Neural progenitor cell (in vitro differentiated cells): ENCODE measurements around the gene CD4. TPM values are rescaled to one million over a fixed set of nuclear protein-coding genes. Genes with fewer than 3 reads are reported as not detected.

Experiments
- DNase-seq: peaks from one replicate; pipeline ENCODE4 v3.0.0-alpha.2; 2016; ENCODE audit warnings: low spot score
- H2AFZ ChIP-seq: fragments of 200-600 bp; sonication (generic); replicated peaks from 2 replicates; pipeline ENCODE4 v1.6.1; 2016; ENCODE audit warnings: antibody characterized with exemption
- H3F3A ChIP-seq: fragments of 200-600 bp; sonication (generic); 2 replicates; pipeline ENCODE4 v1.6.1; 2016; ENCODE audit warnings: antibody characterized with exemption, low read depth
- H3K27ac ChIP-seq: fragments of 200-600 bp; sonication (generic); 2 replicates; pipeline ENCODE4 v1.5.1; 2016; ENCODE audit warnings: mild to moderate bottlenecking
- H3K27me3 ChIP-seq: fragments of 200-600 bp; sonication (generic); 2 replicates; pipeline ENCODE4 v1.6.1; 2016; ENCODE audit warnings: mild to moderate bottlenecking, moderate library complexity
- H3K36me3 ChIP-seq: fragments of 200-600 bp; sonication (generic); 2 replicates; pipeline ENCODE4 v1.5.1; 2016
- H3K4me1 ChIP-seq: fragments of 200-600 bp; sonication (generic); 2 replicates; pipeline ENCODE4 v1.6.1; 2016; ENCODE audit warnings: mixed run types
- H3K4me2 ChIP-seq: fragments of 200-600 bp; sonication (generic); 2 replicates; pipeline ENCODE4 v1.6.1; 2016
- H3K4me3 ChIP-seq: fragments of 200-600 bp; sonication (generic); 2 replicates; pipeline ENCODE4 v1.5.1; 2016
- H3K79me2 ChIP-seq: fragments of 200-600 bp; sonication (generic); 2 replicates; pipeline ENCODE4 v1.6.1; 2016; ENCODE audit warnings: low read depth
- H3K9ac ChIP-seq: fragments of 200-600 bp; sonication (generic); 2 replicates; pipeline ENCODE4 v1.6.1; 2016
- H3K9me3 ChIP-seq: fragments of 200-600 bp; sonication (generic); 2 replicates; pipeline ENCODE4 v1.5.1; 2016; ENCODE audit warnings: low read depth
- H4K20me1 ChIP-seq: fragments of 200-600 bp; sonication (generic); 2 replicates; pipeline ENCODE4 v1.6.1; 2016; ENCODE audit warnings: low read depth
- H3K27ac Mint-ChIP-seq: 3 replicates; pipeline ENCODE4 v1.8.0; 2021; ENCODE audit warnings: mixed read lengths
- H3K27me3 Mint-ChIP-seq: 2 replicates; pipeline ENCODE4 v1.8.0; 2022; ENCODE audit warnings: low read depth, mild to moderate bottlenecking, inconsistent platforms, moderate library complexity, mixed read lengths; ENCODE audit not compliant: insufficient read depth
- H3K36me3 Mint-ChIP-seq: 3 replicates; pipeline ENCODE4 v1.8.0; 2021; ENCODE audit warnings: mixed read lengths
- H3K4me1 Mint-ChIP-seq: 3 replicates; pipeline ENCODE4 v1.8.0; 2021; ENCODE audit warnings: mixed read lengths
- H3K4me3 Mint-ChIP-seq: 3 replicates; pipeline ENCODE4 v1.8.0; 2021; ENCODE audit warnings: mild to moderate bottlenecking, moderate library complexity, mixed read lengths
- H3K9me3 Mint-ChIP-seq: 3 replicates; pipeline ENCODE4 v1.8.0; 2020; ENCODE audit warnings: mixed read lengths
- CTCF ChIP-seq: fragments of 200-600 bp; sonication (generic); IDR thresholded peaks from 2 replicates; pipeline ENCODE4 v1.5.1; 2017; ENCODE audit warnings: antibody characterized with exemption, mild to moderate bottlenecking
- EZH2 ChIP-seq: fragments of 200-600 bp; sonication (generic); IDR thresholded peaks from 2 replicates; pipeline ENCODE4 v1.6.1; 2017; ENCODE audit warnings: antibody characterized with exemption, mild to moderate bottlenecking, moderate library complexity
- EZH2phosphoT487 ChIP-seq: fragments of 200-600 bp; sonication (generic); IDR thresholded peaks from 2 replicates; pipeline ENCODE4 v1.6.1; 2017; ENCODE audit warnings: antibody characterized with exemption
- total RNA-seq: library from RNA; depleted of rRNA; stranded (reverse); fragments of >200 nt; gene quantifications from 2 replicates; pipeline ENCODE4 v1.2.3, GENCODE V29; 2015; ENCODE audit warnings: low replicate concordance

Gene CD4
- total RNA-seq, 1 donor from 2014 or later = 2.5 TPM

GRCh38 chr12:6786416-6787094 lies 2.8 kb upstream of the CD4 start:
- H3K4me3 Mint-ChIP-seq = no peak overlapping the region
- peaks cover 30% of the 10 kb centered on the region for H3K4me1 ChIP-seq
- H3K4me3 ChIP-seq = no peak overlapping the region
- H3K27me3 Mint-ChIP-seq = peaks cover 2% of the 10 kb centered on the region
- H3K4me1 Mint-ChIP-seq = peaks cover 32% of the 10 kb centered on the region
- H3K9me3 ChIP-seq = no peaks in the 10 kb centered on the region
- no peaks in the 10 kb centered on the region for H4K20me1 ChIP-seq
- no peak overlapping the region for H3K27ac ChIP-seq
- no peak for TF ChIP-seq CTCF
- peak overlapping the region; percentile 90 for H3K27ac Mint-ChIP-seq
- no peaks in the 10 kb centered on the region for H3K36me3 ChIP-seq
- no peaks in the 10 kb centered on the region for H3K27me3 ChIP-seq
- no peaks in the 10 kb centered on the region for H3K79me2 ChIP-seq
- peak overlapping the region; percentile 60 for H3K4me2 ChIP-seq
- peaks cover 15% of the 10 kb centered on the region for H3F3A ChIP-seq
- H2AFZ ChIP-seq = peak overlapping the region; percentile 92
- DNase-seq = peak; percentile 46
- H3K9me3 Mint-ChIP-seq = no peaks in the 10 kb centered on the region
- H3K9ac ChIP-seq = no peak overlapping the region
- H3K36me3 Mint-ChIP-seq = no peaks in the 10 kb centered on the region

GRCh38 chr12:6787309-6787708 lies 2.0 kb upstream of the CD4 start:
- H3K27ac Mint-ChIP-seq = no peak overlapping the region
- Histone ChIP-seq H2AFZ (no peak overlapping the region), H3K9ac (no peak overlapping the region), H3K27ac (no peak overlapping the region), H3K4me3 (no peak overlapping the region), H3K4me2 (peak overlapping the region; percentile 60), H4K20me1 (no peaks in the 10 kb centered on the region), H3F3A (peaks cover 15% of the 10 kb centered on the region), H3K27me3 (no peaks in the 10 kb centered on the region), H3K79me2 (no peaks in the 10 kb centered on the region), H3K4me1 (peaks cover 33% of the 10 kb centered on the region), H3K36me3 (no peaks in the 10 kb centered on the region), H3K9me3 (no peaks in the 10 kb centered on the region)
- TF ChIP-seq EZH2 (no peak), EZH2phosphoT487 (no peak), CTCF (no peak)
- no peak for DNase-seq
- H3K4me1 Mint-ChIP-seq = peaks cover 39% of the 10 kb centered on the region
- no peak overlapping the region for H3K4me3 Mint-ChIP-seq
- no peaks in the 10 kb centered on the region for H3K36me3 Mint-ChIP-seq
- peaks cover 4% of the 10 kb centered on the region for H3K27me3 Mint-ChIP-seq
- H3K9me3 Mint-ChIP-seq = no peaks in the 10 kb centered on the region

GRCh38 chr12:6790496-6791150 lies 1.3 kb downstream of the CD4 start:
- H3K27me3 Mint-ChIP-seq = peaks cover 4% of the 10 kb centered on the region
- no peaks in the 10 kb centered on the region for H3K79me2 ChIP-seq
- no peak overlapping the region for H3K4me3 Mint-ChIP-seq
- H3K4me1 ChIP-seq = peaks cover 35% of the 10 kb centered on the region
- TF ChIP-seq CTCF (no peak), EZH2 (no peak), EZH2phosphoT487 (no peak)
- no peaks in the 10 kb centered on the region for H3K27me3 ChIP-seq
- no peaks in the 10 kb centered on the region for H3K9me3 ChIP-seq
- no peaks in the 10 kb centered on the region for H3K9me3 Mint-ChIP-seq
- peak overlapping the region; percentile 9 for H2AFZ ChIP-seq
- no peaks in the 10 kb centered on the region for H3K36me3 ChIP-seq
- peaks cover 52% of the 10 kb centered on the region for H3K4me1 Mint-ChIP-seq
- no peaks in the 10 kb centered on the region for H4K20me1 ChIP-seq
- H3K27ac Mint-ChIP-seq = peak overlapping the region; percentile 74
- H3K27ac ChIP-seq = no peak overlapping the region
- peaks cover 20% of the 10 kb centered on the region for H3F3A ChIP-seq
- no peak overlapping the region for H3K4me2 ChIP-seq
- no peaks in the 10 kb centered on the region for H3K36me3 Mint-ChIP-seq
- no peak overlapping the region for H3K9ac ChIP-seq
- no peak overlapping the region for H3K4me3 ChIP-seq
- no peak for DNase-seq
